H1 (cell line): Measurements from ENCODE around the gene LRBA. TPM values are rescaled to one million over a fixed set of nuclear protein-coding genes. Genes with fewer than 3 reads are reported as not detected.

Experiments
- GABPA ChIP-seq: IDR thresholded peaks from 2 replicates; pipeline ENCODE4 v1.6.1; 2011; ENCODE audit warnings: mild to moderate bottlenecking, low read length, moderate library complexity, borderline replicate concordance; ENCODE audit not compliant: insufficient read depth
- NRF1 ChIP-seq: IDR thresholded peaks from 2 replicates; pipeline ENCODE4 v1.6.1; 2011; ENCODE audit warnings: mild to moderate bottlenecking, low read depth, low read length, improper control_type of control experiment
- RBBP5 ChIP-seq: IDR thresholded peaks from 2 replicates; pipeline ENCODE4 v1.7.1; 2012; ENCODE audit warnings: low read depth, mild to moderate bottlenecking, inconsistent platforms, low read length, moderate library complexity, borderline replicate concordance
- polyA plus RNA-seq, 7 experiments: library from polyadenylated mRNA; depleted of rRNA in 3 of 7; stranded (reverse) in 5 of 7; unstranded in 2 of 7; fragments of >200 nt in 5 of 7; fragments of 200-250 nt in 2 of 7; gene quantifications; 1 replicate in 5 of 7; 2 replicates in 1 of 7; 4 replicates in 1 of 7; pipeline versions ENCODE4 v1.2.1 to v1.2.3, GENCODE V29; 2011 to 2013; ENCODE audit warnings: missing spikeins in 2 of 7, mixed read lengths in 2 of 7
- total RNA-seq: library from RNA; stranded (reverse); fragmentation: NEBNext Ultra II Directional; extraction: Animal tissue kit (Norgen Biotek cat#: 25700); gene quantifications from 2 replicates; pipeline ENCODE4 v1.2.1, GENCODE V29; 2021

LRBA gene
- total and polyA plus RNA-seq, 2 of the 8 experiments (the other 6 are each of a cell fraction or from before 2014, with no cell fraction given), result 54.6 to 83.2 TPM

DNA sequence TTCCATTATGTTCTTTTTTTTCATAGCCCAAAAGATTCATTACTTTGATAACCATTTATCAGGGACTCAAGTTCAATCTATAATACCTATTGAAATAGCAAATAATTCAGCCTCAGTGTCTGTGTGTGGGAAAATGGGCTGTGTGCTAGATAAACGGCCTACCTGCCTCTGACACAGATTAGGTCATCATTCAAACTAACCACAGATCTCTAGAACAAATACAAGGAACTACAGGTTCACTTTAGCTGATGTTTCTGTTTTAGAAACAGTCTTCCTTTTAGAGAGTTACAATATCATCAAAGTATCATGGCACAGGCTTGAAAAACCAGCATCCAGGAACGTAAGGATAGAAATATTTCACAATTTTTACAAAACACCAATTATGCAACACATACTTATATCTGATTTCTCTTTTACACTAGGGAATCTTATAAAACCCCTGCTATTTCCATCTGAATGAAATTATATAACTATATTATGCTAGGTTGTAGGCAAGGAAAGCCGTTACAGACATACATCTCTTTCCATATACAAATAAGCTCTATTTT lies 489.7 kb downstream of the LRBA start (continued):
- no peak for TF ChIP-seq GABPA
- no peak for TF ChIP-seq NRF1
- no peak for TF ChIP-seq RBBP5
